ENCODE measurements around the gene SFXN5. TPM values are rescaled to one million over a fixed set of nuclear protein-coding genes. Genes with fewer than 3 reads are reported as not detected.

The SFXN5 gene
- total and polyA plus RNA-seq, 2 donors (not counting 3 experiments of a cell fraction or from before 2014, with no cell fraction given): 18.7 to 28.6 TPM

- no peaks in the 10 kb centered on the region for H3K9me3 ChIP-seq (replicated peaks; ENCODE audit: control insufficient read depth, insufficient read depth, low read length)
- FAIRE-seq: no peak
- no peaks in the 10 kb centered on the region for H3K36me3 ChIP-seq (ENCODE audit: control insufficient read depth in 2 of 2, extremely low read depth in 1 of 2, insufficient read depth in 2 of 2, low read length in 2 of 2)
- no peaks in the 10 kb centered on the region for H4K20me1 ChIP-seq (replicated peaks; ENCODE audit: control insufficient read depth, extremely low read depth, insufficient read depth, low read length)
- H3K79me2 ChIP-seq (ENCODE audit: control insufficient read depth, insufficient read depth, low read length): no peaks in the 10 kb centered on the region
- intact Hi-C loops (cut with micrococcal nuclease): no loop called here
- H3K4me2 ChIP-seq (ENCODE audit: insufficient read depth, low read length): no peak overlapping the region
- no TSS peak for BruUV-seq (replicated peaks)
- no peak overlapping the region for H3K4me3 ChIP-seq (replicated peaks in 1 of 3; ENCODE audit: insufficient read depth in 1 of 3, low read depth in 1 of 3, low read length in 3 of 3)
- no peak overlapping the region for H3K27ac ChIP-seq (ENCODE audit: insufficient read depth, low read depth, low read length)
- dilution Hi-C loops (cut with MboI; ENCODE audit: extremely low pct_ligation_motif_present, low sequenced_read_pairs): no loop called here
- no peak overlapping the region for H2AFZ ChIP-seq (ENCODE audit: low read depth, low read length)
- no peak overlapping the region for H3K9ac ChIP-seq (replicated peaks; ENCODE audit: extremely low read depth, insufficient read depth, low read length)
- TF ChIP-seq MYC (IDR thresholded peaks at IDR 0.05; ENCODE audit: low read depth, low read length) (no peak), POLR2AphosphoS5 (IDR thresholded peaks at IDR 0.05; ENCODE audit: insufficient read depth, low read depth, low read length) (no peak), CTCF (IDR thresholded peaks at IDR 0.05; ENCODE audit: extremely low read depth in 1 of 2, insufficient read depth in 1 of 2, low read depth in 1 of 2, low read length in 2 of 2) (no peak), EZH2 (IDR thresholded peaks at IDR 0.05; ENCODE audit: borderline replicate concordance, low read depth, low read length, severe bottlenecking) (no peak), JUN (IDR thresholded peaks at IDR 0.05; ENCODE audit: borderline replicate concordance, insufficient read depth, insufficient read length, low read depth) (no peak), POLR2A (IDR thresholded peaks at IDR 0.05; ENCODE audit: low read depth, low read length) (no peak), FOS (IDR thresholded peaks at IDR 0.05; ENCODE audit: borderline replicate concordance, insufficient read depth, low read length) (no peak), GATA2 (IDR thresholded peaks at IDR 0.05; ENCODE audit: insufficient read depth, insufficient read length, low read depth, low read length) (no peak), MAX (IDR thresholded peaks at IDR 0.05; ENCODE audit: insufficient read depth, insufficient read length) (no peak)
- no peaks in the 10 kb centered on the region for H3K4me1 ChIP-seq (ENCODE audit: control insufficient read depth, extremely low read depth, insufficient read depth, low read length)
- H3K9me1 ChIP-seq (replicated peaks; ENCODE audit: control insufficient read depth, extremely low read depth, insufficient read depth, low read length): no peaks in the 10 kb centered on the region
- no peak for DNase-seq (ENCODE audit: low read depth, low spot score)
- POLR2A ChIA-PET: no interaction called here
- CTCF ChIA-PET: interaction anchor here (0.8 to 2.0 kb wide), 3 partner anchors 23 to 47 kb away, joined by 4 to 9 read pairs (median 4); no protein-coding TSS in a partner anchor
- peaks cover 0 to 5% of the 10 kb centered on the region in 2 experiments for H3K27me3 ChIP-seq (ENCODE audit: control insufficient read depth in 2 of 2, insufficient read depth in 2 of 2, low read length in 2 of 2)
Measured at GRCh38 chr2:72940361-72940760, 131.2 kb downstream of the SFXN5 start.
